ENCODE data around the gene LRRC56. TPM values are rescaled to one million over a fixed set of nuclear protein-coding genes. Genes with fewer than 3 reads are reported as not detected.
A peak's percentile ranks its signal among the peaks of the same experiment; 100 is the strongest.

LRRC56 gene
- total RNA-seq, 2 experiments from 2014 or later, result 1.9 to 2.2 TPM

DNA sequence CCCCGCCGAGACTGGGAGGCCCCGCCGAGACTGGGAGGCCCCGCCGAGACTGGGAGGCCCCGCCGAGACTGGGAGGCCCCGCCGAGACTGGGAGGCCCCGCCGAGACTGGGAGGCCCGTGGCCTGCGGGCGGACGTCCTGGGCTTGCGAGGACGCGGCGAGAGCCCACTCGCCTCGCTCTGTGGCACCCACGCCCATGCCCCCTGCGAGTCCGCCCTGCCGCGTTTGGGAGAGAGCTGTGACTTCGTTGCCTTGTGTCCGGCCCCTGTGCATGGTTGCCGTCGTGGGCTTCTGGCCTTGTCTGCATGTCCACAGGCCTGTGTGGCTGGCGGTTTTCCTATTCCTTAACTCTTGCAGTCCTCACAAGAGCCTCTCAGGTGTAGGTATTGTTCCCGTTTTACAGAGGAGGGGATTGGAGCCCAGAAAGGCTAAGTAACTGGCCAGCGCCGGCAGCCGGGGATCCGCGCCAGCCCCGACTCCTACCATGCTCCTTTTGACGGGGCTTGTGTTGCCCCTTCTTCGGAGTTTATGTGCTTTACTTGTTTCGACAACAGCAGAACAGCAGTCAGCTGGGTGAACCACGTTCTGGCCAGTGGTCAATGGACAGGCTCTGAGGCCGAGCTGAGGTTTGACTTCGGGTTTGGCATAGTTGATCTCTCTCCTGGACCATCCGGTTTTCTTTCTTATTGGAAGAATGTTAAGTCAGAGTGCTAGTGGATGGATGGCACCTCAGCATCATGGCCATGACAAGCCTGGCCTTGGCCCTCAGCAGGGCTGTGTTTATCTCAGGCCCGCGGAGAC is 39.7 kb downstream of the LRRC56 start:
- CTCF ChIA-PET, result interaction anchor here (0.6 to 1.4 kb wide), 2 partner anchors 11 to 146 kb away, joined by 3 read pairs; no protein-coding TSS in a partner anchor
- ATAC-seq, result no peak
- peak overlapping the region; percentile 88 for H3K4me3 Mint-ChIP-seq
- DNase-seq, result no peak
- peaks cover 15% of the 10 kb centered on the region for H3K27me3 Mint-ChIP-seq (ENCODE audit: low read depth)
- H3K9me3 Mint-ChIP-seq (ENCODE audit: insufficient read depth), result no peaks in the 10 kb centered on the region
- H3K36me3 Mint-ChIP-seq (ENCODE audit: low read depth), result peaks cover 34% of the 10 kb centered on the region
- H3K27ac Mint-ChIP-seq, result peak overlapping the region; percentile 87
- peaks cover 58% of the 10 kb centered on the region for H3K4me1 Mint-ChIP-seq (ENCODE audit: low read depth)
- POLR2A ChIA-PET, result interaction anchor here (0.6 to 3.9 kb wide), 6 partner anchors 9 to 374 kb away, joined by 3 to 30 read pairs (median 4); no protein-coding TSS in a partner anchor

DNA sequence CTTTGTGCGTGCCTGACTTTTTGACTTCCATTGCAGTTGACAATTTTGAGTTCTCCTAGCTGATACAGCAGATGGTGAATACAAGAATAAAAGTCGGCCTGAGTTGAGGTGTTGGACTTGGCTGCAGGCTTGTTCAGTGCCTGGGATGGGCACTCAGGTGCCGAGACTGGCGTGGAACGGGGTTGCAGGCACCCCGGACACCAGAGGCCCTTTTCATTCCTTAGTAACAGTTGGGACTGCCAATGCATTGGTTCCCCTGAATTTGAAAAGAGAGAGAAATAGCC is 40.2 kb downstream of the LRRC56 start:
- POLR2A ChIA-PET, result interaction anchor here (0.8 to 3.9 kb wide), 5 partner anchors 9 to 38 kb away, joined by 3 to 30 read pairs (median 4); partner anchors contain the start of gene IRF7
- H3K4me3 Mint-ChIP-seq, result peak overlapping the region; percentile 88
- no peak for DNase-seq

DNA sequence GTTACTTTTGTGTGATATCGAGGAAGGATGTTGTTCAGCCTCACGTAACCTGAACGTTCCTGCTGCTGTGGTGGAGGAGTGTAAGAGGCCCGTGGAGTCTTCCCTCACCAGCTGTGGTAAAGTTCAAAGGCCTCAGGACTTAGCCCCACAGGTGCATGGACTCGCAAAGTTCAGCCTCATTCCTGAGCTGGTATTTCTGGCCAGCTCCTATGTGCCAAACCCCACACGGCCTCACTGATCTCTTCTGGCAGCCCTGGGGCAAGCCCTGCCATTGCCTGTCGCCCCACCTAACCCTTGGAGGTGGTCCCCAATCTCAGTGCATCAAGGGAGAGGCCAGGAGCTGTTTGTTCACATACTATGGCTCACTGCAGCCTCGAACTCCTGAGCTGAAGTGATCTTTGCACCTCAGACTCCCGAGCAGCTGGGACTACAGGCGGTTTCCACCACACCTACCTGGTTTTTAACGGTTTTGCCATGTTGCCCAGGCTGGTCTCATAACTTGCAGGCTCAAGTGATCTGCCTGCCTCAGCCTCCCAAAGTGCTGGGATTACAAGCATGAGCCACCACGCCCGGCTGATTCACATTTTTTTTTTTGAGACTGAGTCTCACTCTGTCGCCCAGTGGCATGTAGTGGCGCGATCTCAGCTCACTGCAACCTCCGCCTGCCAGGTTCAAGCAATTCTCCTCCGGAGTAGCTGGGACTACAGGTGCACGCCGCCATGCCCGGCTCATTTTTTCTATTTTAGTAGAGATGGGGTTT is 41.1 kb downstream of the LRRC56 start:
- POLR2A ChIA-PET, result interaction anchor here (0.8 to 3.9 kb wide), 4 partner anchors 10 to 37 kb away, joined by 3 to 30 read pairs (median 3); partner anchors contain the start of gene IRF7
- CTCF ChIA-PET, result interaction anchor here (0.6 to 1.6 kb wide), 6 partner anchors 9 to 230 kb away, joined by 3 to 5 read pairs (median 3); no protein-coding TSS in a partner anchor
- peaks cover 35% of the 10 kb centered on the region for H3K36me3 Mint-ChIP-seq (ENCODE audit: low read depth)
- peaks cover 12% of the 10 kb centered on the region for H3K27me3 Mint-ChIP-seq (ENCODE audit: low read depth)
- no peaks in the 10 kb centered on the region for H3K9me3 Mint-ChIP-seq (ENCODE audit: insufficient read depth)
- peak overlapping the region; percentile 88 for H3K4me3 Mint-ChIP-seq
- no peak for DNase-seq
- peaks cover 58% of the 10 kb centered on the region for H3K4me1 Mint-ChIP-seq (ENCODE audit: low read depth)
- ATAC-seq, result no peak
- peak overlapping the region; percentile 87 for H3K27ac Mint-ChIP-seq

More for the DNA sequence above, 40.2 kb downstream of the LRRC56 start:
- Mint-ChIP-seq H3K36me3 (ENCODE audit: low read depth) (peaks cover 34% of the 10 kb centered on the region), H3K4me1 (ENCODE audit: low read depth) (peaks cover 58% of the 10 kb centered on the region), H3K27me3 (ENCODE audit: low read depth) (peaks cover 15% of the 10 kb centered on the region), H3K9me3 (ENCODE audit: insufficient read depth) (no peaks in the 10 kb centered on the region), H3K27ac (peak overlapping the region; percentile 87)
- CTCF ChIA-PET, result interaction anchor here (1.3 to 1.6 kb wide), 3 partner anchors 10 to 145 kb away, joined by 3 to 5 read pairs (median 3); no protein-coding TSS in a partner anchor
- no peak for ATAC-seq

DNA sequence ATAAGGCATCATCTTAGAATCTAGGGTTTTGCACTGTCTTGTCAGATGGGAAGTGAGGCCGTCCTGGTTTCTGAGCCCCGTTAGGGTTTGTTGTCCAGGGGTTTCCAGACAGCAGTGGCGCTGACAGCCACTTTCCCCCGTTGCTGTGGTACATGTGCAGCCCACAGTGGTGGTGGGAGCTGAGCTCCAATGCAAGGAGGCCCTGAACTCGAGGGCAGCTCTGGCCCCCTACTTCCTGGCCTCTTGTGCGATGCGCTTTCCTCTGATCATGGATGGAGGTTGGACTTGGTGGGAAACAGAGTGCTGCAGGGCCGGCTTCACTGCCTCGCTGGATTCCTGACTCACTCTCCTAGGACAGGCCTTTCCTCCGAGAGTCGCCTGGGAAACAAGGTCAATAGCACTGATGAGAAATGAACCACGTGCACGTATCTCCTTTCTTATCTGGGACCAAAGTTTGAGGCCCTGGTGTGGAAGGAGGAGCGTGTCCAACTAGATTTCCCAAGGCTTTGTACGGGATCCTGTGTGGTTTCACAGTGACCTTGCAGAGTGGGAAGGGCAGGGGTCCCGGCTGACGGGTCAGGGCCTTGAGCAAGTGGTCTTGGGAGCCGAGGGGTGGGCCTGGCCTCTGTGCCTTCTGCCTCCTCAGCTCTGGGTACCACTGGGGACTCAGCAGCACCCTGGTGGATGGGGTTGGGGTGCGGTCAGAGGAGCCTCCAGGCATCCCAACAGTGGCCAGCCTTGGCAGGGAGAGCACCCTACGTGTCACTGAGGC is 42.7 kb downstream of the LRRC56 start:
- Mint-ChIP-seq H3K4me1 (ENCODE audit: low read depth) (peaks cover 45% of the 10 kb centered on the region), H3K36me3 (ENCODE audit: low read depth) (peaks cover 40% of the 10 kb centered on the region), H3K27me3 (ENCODE audit: low read depth) (peaks cover 3% of the 10 kb centered on the region), H3K9me3 (ENCODE audit: insufficient read depth) (no peaks in the 10 kb centered on the region), H3K4me3 (no peak overlapping the region), H3K27ac (peak overlapping the region; percentile 75)
- ChIA-PET POLR2A (interaction anchor here (0.5 to 0.6 kb wide), 2 partner anchors 36 to 228 kb away, joined by 3 read pairs; partner anchors contain the start of gene IRF7), CTCF (interaction anchor here (1.4 kb wide), 1 partner anchor 14 kb away, joined by 3 read pairs; no protein-coding TSS in a partner anchor)
- ATAC-seq, result no peak
- no peak for DNase-seq

DNA sequence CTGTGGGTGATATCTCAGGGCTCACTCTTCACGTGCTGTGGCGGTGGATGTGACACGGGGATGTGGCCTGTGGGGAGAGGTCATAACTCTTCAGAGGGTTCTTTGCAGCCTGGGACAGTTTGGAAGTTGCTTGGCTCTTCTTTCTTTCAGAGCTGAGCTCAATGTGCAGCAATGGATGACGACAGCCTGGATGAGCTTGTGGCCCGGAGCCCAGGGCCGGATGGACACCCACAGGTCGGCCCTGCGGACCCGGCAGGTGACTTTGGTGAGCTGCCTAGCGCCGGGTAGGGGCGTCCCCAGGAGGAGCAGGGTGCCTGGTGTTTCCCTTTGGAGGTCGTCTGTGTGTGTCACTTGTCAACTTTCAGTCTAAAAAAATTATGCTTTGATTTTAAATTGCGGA is 44.0 kb downstream of the LRRC56 start:
- Mint-ChIP-seq H3K36me3 (ENCODE audit: low read depth) (peaks cover 42% of the 10 kb centered on the region), H3K4me1 (ENCODE audit: low read depth) (peaks cover 47% of the 10 kb centered on the region), H3K4me3 (no peak overlapping the region), H3K9me3 (ENCODE audit: insufficient read depth) (no peaks in the 10 kb centered on the region), H3K27me3 (ENCODE audit: low read depth) (no peaks in the 10 kb centered on the region), H3K27ac (peak overlapping the region; percentile 62)
- CTCF ChIA-PET, result no interaction called here
- ATAC-seq (no peak), DNase-seq (no peak)
- POLR2A ChIA-PET, result interaction anchor here (0.9 kb wide), 1 partner anchor 202 kb away, joined by 3 read pairs; no protein-coding TSS in a partner anchor

DNA sequence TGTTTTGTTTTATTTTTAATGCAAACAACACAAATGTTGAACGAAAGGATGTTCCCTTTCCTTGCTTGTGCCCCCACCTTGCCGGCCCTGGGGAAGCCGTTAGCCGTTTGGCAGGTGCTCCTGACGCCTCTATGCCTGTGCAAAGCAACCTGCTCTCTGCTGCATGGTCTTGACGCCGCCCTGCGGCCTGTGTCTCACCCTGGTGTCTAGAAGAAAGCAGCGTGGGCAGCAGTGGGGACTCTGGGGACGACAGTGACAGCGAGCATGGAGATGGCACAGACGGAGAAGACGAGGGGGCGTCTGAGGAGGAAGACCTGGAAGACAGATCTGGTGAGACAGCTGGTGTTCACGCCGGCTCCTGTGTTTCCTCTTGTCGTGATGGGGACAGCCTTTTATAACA is 44.4 kb downstream of the LRRC56 start:
- no peak for DNase-seq
- no peak overlapping the region for H3K4me3 Mint-ChIP-seq
- H3K27me3 Mint-ChIP-seq (ENCODE audit: low read depth), result no peaks in the 10 kb centered on the region
- H3K27ac Mint-ChIP-seq, result no peak overlapping the region
- ChIA-PET CTCF (no interaction called here), POLR2A (interaction anchor here (0.9 kb wide), 1 partner anchor 202 kb away, joined by 3 read pairs; no protein-coding TSS in a partner anchor)
- peaks cover 45% of the 10 kb centered on the region for H3K36me3 Mint-ChIP-seq (ENCODE audit: low read depth)
- peaks cover 51% of the 10 kb centered on the region for H3K4me1 Mint-ChIP-seq (ENCODE audit: low read depth)
- no peak for ATAC-seq
- no peaks in the 10 kb centered on the region for H3K9me3 Mint-ChIP-seq (ENCODE audit: insufficient read depth)

DNA sequence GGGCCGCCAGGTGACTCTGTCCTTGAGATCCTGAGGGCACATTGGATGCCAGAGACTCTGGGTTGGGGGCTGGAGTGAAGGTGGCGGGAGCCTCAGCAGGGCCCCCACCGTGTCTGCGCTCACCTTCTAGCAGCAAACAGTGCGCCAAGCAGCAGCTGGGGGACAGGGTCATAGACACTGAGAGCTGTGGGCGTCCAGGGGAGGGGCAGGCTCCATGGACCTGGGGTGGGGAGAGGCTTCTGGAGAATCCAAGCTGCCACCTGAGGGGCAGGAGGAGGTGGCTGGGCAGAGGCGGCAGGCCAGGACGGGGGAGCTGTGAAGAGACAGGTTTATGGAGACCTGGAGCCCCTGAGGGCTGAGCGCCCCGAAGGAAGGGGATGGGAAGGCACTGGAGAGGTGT is 47.0 kb downstream of the LRRC56 start:
- Mint-ChIP-seq H3K4me1 (ENCODE audit: low read depth) (peaks cover 54% of the 10 kb centered on the region), H3K4me3 (no peak overlapping the region), H3K27me3 (ENCODE audit: low read depth) (no peaks in the 10 kb centered on the region), H3K9me3 (ENCODE audit: insufficient read depth) (no peaks in the 10 kb centered on the region), H3K36me3 (ENCODE audit: low read depth) (peaks cover 53% of the 10 kb centered on the region), H3K27ac (no peak overlapping the region)
- CTCF ChIA-PET, result interaction anchor here (1.0 kb wide), 1 partner anchor 65 kb away, joined by 3 read pairs; no protein-coding TSS in a partner anchor
- DNase-seq (no peak), ATAC-seq (no peak)
- POLR2A ChIA-PET, result interaction anchor here (2.9 kb wide), 1 partner anchor 8 kb away, joined by 9 read pairs; the partner anchor contains the start of gene PHRF1

DNA sequence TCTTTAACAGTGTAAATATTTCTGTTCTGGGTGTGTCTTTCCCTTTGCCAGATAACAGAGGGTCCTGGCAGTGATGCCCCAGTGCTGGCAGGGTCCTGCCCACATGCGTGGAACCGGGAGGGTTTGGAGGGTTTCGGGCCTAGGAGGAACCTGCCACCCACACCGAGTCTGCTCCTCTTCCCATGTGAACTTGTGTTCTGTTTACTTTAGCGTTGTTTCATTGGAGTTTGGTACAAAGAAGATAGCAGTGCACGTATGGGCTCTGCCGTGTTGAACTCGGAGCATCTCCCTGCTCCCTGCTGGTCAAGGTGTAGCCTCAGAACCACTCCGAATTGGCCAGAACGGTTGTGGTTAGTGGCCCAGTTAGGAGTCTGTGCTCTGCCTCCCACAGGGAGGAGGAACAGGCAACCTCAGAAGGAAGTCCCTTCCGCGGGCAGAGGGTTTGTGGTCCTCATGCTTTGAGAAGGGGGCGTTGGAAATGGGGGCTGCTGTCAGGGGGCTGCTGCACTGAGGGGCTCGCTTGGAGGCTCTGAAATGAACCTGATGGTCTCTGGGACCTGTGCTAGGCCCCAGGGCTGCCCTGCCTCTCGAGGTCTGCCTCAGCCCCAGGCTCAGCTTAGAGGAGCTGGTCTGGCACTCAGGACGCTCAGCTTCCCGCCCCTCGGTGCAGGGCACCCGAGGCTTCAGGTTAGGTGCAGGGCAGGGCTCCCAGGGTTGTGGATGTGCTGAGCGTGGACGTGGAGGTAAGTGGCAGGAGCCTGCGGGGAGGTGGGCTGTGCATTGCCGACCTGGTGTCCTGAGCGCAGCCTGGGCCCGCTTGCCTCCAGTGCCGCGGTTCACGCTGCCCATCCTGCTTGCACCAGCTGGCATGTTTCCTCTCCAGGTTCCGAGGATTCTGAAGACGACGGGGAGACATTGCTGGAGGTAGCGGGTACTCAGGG is 49.3 kb downstream of the LRRC56 start:
- H3K9me3 Mint-ChIP-seq (ENCODE audit: insufficient read depth), result no peaks in the 10 kb centered on the region
- ChIA-PET CTCF (interaction anchor here (1.2 to 2.6 kb wide), 3 partner anchors 19 to 140 kb away, joined by 3 to 22 read pairs (median 4); no protein-coding TSS in a partner anchor), POLR2A (interaction anchor here (1.2 to 4.5 kb wide), 4 partner anchors 11 to 191 kb away, joined by 3 to 27 read pairs (median 8); partner anchors contain the start of genes GATD1, IRF7 and PHRF1)
- DNase-seq (no peak), ATAC-seq (no peak)
- H3K4me3 Mint-ChIP-seq, result no peak overlapping the region
- peaks cover 37% of the 10 kb centered on the region for H3K4me1 Mint-ChIP-seq (ENCODE audit: low read depth)
- H3K27ac Mint-ChIP-seq, result peak overlapping the region; percentile 82
- peaks cover 64% of the 10 kb centered on the region for H3K36me3 Mint-ChIP-seq (ENCODE audit: low read depth)
- H3K27me3 Mint-ChIP-seq (ENCODE audit: low read depth), result no peaks in the 10 kb centered on the region

DNA sequence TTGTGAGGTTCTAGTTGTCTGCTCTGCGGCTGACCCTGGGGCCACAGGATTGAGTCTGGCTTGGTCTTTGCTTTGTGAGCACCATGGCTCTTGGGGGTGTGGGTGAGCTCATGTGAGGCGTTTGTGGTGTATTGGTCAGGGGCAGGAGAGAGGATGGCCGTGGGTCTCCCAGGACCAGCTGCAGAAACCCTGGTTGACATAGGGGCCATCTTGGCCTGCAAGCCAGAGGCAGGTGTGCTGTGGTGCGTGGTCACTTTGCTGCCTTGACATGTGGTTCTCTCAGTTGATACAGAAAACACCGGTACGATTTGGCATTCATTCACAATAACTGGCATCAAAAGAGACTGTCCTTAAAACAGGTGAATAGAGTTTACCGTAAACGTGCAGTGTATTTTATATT is 50.2 kb downstream of the LRRC56 start:
- Mint-ChIP-seq H3K36me3 (ENCODE audit: low read depth) (peaks cover 67% of the 10 kb centered on the region), H3K27me3 (ENCODE audit: low read depth) (no peaks in the 10 kb centered on the region), H3K27ac (peak overlapping the region; percentile 100), H3K4me3 (peak overlapping the region; percentile 77), H3K9me3 (ENCODE audit: insufficient read depth) (no peaks in the 10 kb centered on the region), H3K4me1 (ENCODE audit: low read depth) (peaks cover 34% of the 10 kb centered on the region)
- ChIA-PET CTCF (interaction anchor here (0.8 to 2.6 kb wide), 8 partner anchors 9 to 210 kb away, joined by 3 to 22 read pairs (median 4); partner anchors contain the start of gene PHRF1), POLR2A (interaction anchor here (0.6 to 4.5 kb wide), 5 partner anchors 10 to 28 kb away, joined by 3 to 30 read pairs (median 6); partner anchors contain the start of genes IRF7 and PHRF1)
- DNase-seq, result peak; percentile 56
- peak; percentile 45 for ATAC-seq

DNA sequence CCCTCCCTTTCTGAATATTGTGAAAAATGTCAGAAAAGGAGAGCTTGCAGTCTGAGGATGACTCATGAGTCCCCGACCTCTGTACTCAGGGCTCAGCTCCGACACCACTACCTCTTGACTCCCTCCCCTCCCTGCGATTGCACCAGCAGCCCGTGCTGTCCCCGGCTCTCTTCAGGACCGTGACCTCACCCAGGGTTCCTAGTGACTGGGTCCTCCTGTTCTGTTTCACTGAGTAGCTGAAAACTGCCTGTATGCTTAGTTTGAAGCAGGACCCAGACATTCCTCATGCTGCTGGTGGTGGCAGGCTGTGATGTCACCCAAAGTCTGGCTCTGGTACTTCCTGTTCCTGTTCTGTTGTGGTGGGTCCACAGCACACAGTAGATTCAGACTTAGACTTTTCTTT is 50.7 kb downstream of the LRRC56 start:
- Mint-ChIP-seq H3K4me1 (ENCODE audit: low read depth) (peaks cover 34% of the 10 kb centered on the region), H3K4me3 (peak overlapping the region; percentile 77), H3K27ac (peak overlapping the region; percentile 100), H3K27me3 (ENCODE audit: low read depth) (no peaks in the 10 kb centered on the region), H3K9me3 (ENCODE audit: insufficient read depth) (no peaks in the 10 kb centered on the region), H3K36me3 (ENCODE audit: low read depth) (peaks cover 71% of the 10 kb centered on the region)
- POLR2A ChIA-PET, result interaction anchor here (0.6 to 4.5 kb wide), 5 partner anchors 11 to 28 kb away, joined by 3 to 30 read pairs (median 6); partner anchors contain the start of genes IRF7 and PHRF1
- peak; percentile 96 for ATAC-seq
- CTCF ChIA-PET, result interaction anchor here (0.8 to 2.6 kb wide), 8 partner anchors 10 to 209 kb away, joined by 3 to 22 read pairs (median 4); partner anchors contain the start of gene PHRF1
- peak; percentile 86 for DNase-seq
